Measurements from ENCODE around the gene PCDHGA5. TPM values are rescaled to one million over a fixed set of nuclear protein-coding genes. Genes with fewer than 3 reads are reported as not detected.
A peak's percentile ranks its signal among the peaks of the same experiment; 100 is the strongest.
"Not testable (repeated sequence)": the region's sequence is repeated elsewhere in the genome, so short reads cannot be mapped to it uniquely, and the experiment has no call there.

PCDHGA5 gene
- polyA plus RNA-seq (2013, experiment 1 of 2) = 0.06 TPM
- 0.07 TPM for polyA plus RNA-seq (2013, experiment 2 of 2)

- H2AFZ ChIP-seq (ENCODE audit: low read length) = no peak within 1 kb of the TSS
- H3K27me3 ChIP-seq (ENCODE audit: control insufficient read depth in 3 of 3, insufficient read depth in 3 of 3, low read depth in 1 of 3, low read length in 3 of 3) = no peaks in the 10 kb centered on the region
- H2BK120ac ChIP-seq (ENCODE audit: low read depth, low read length) = no peak within 1 kb of the TSS
- DNase-seq (ENCODE audit: low spot score) = no peak
- no peak within 1 kb of the TSS for H3K4me3 ChIP-seq (ENCODE audit: low read length in 2 of 2)
- H3K14ac ChIP-seq (ENCODE audit: low read length) = no peak within 1 kb of the TSS
- no peak within 1 kb of the TSS for H4K91ac ChIP-seq (ENCODE audit: low read depth, low read length, poor library complexity)
- H3K4me1 ChIP-seq (ENCODE audit: control insufficient read depth in 2 of 2, insufficient read depth in 1 of 2, low read depth in 1 of 2, low read length in 2 of 2) = no peaks in the 10 kb centered on the region
- no peak within 1 kb of the TSS for H3K18ac ChIP-seq (ENCODE audit: low read length)
- peaks cover 0 to 2% of the 10 kb centered on the region in 2 donors for H3K36me3 ChIP-seq (replicated peaks in 1 of 2; ENCODE audit: control insufficient read depth in 2 of 2, insufficient read depth in 2 of 2, low read length in 2 of 2)
- no peak within 1 kb of the TSS for H3K27ac ChIP-seq (replicated peaks; ENCODE audit: low read length)
- no peak within 1 kb of the TSS for H2BK5ac ChIP-seq (ENCODE audit: low read length)
- H4K8ac ChIP-seq (ENCODE audit: low read depth, low read length) = no peak within 1 kb of the TSS
- no peak within 1 kb of the TSS for H3K9ac ChIP-seq (ENCODE audit: low read depth, low read length, poor library complexity)
- H2AK5ac ChIP-seq (ENCODE audit: low read depth, low read length) = no peak within 1 kb of the TSS
- peaks cover 30 to 45% of the 10 kb centered on the region in 2 donors for H3K9me3 ChIP-seq (replicated peaks in 1 of 2; ENCODE audit: control insufficient read depth in 2 of 2, insufficient read depth in 1 of 2, low read depth in 1 of 2, low read length in 2 of 2)
- H3K23ac ChIP-seq (ENCODE audit: low read depth, low read length, poor library complexity) = no peak within 1 kb of the TSS
- peaks cover 2% of the 10 kb centered on the region for H3K79me1 ChIP-seq (ENCODE audit: low read depth, low read length)
- H3K4me2 ChIP-seq (ENCODE audit: insufficient read depth, low read length, poor library complexity, severe bottlenecking) = no peak within 1 kb of the TSS
- no peak within 1 kb of the TSS for H3K4ac ChIP-seq (ENCODE audit: low read length)
- WGBS, 2 donors (ENCODE audit: extremely low coverage in 2 of 2, insufficient read length in 2 of 2, insufficient replicate concordance in 1 of 2) = no CpG with 5 or more reads among the region's 34 CpGs
- no peak within 1 kb of the TSS for H2BK12ac ChIP-seq (ENCODE audit: low read length)
- no peak within 1 kb of the TSS for H2BK15ac ChIP-seq (ENCODE audit: low read length)
Measured at GRCh38 chr5:141363952-141364660, at the start of gene PCDHGA5. Gene PCDHGA5 (plus strand): TSS chr5:141364162. CDS start chr5:141364331, 169 bp downstream.

- H3K4me1 ChIP-seq (ENCODE audit: control insufficient read depth in 2 of 2, insufficient read depth in 1 of 2, low read depth in 1 of 2, low read length in 2 of 2); H4K91ac ChIP-seq (ENCODE audit: low read depth, low read length, poor library complexity): not testable (repeated sequence)
- H3K9me3 ChIP-seq (replicated peaks in 1 of 2; ENCODE audit: control insufficient read depth in 2 of 2, insufficient read depth in 1 of 2, low read depth in 1 of 2, low read length in 2 of 2) = peaks cover 22 to 78% of the 10 kb centered on the region in 2 donors
Measured at GRCh38 chr5:141316963-141317362, 47.0 kb upstream of the PCDHGA5 start.

GRCh38 chr5:141319202-141319601 lies 44.8 kb upstream of the PCDHGA5 start:
- Histone ChIP-seq H2AFZ (ENCODE audit: low read length) (no peak overlapping the region), H3K18ac (ENCODE audit: low read length) (no peak overlapping the region), H3K27ac (replicated peaks; ENCODE audit: low read length) (no peak overlapping the region)

More at GRCh38 chr5:141316963-141317362, 47.0 kb upstream of the PCDHGA5 start:
- H3K14ac ChIP-seq (ENCODE audit: low read length); H3K9ac ChIP-seq (ENCODE audit: low read depth, low read length, poor library complexity); H3K4ac ChIP-seq (ENCODE audit: low read length); DNase-seq (ENCODE audit: low spot score); H4K8ac ChIP-seq (ENCODE audit: low read depth, low read length); H3K18ac ChIP-seq (ENCODE audit: low read length); H2BK15ac ChIP-seq (ENCODE audit: low read length); H2BK12ac ChIP-seq (ENCODE audit: low read length); H2BK5ac ChIP-seq (ENCODE audit: low read length); H3K4me2 ChIP-seq (ENCODE audit: insufficient read depth, low read length, poor library complexity, severe bottlenecking); H2AFZ ChIP-seq (ENCODE audit: low read length); H3K79me1 ChIP-seq (ENCODE audit: low read depth, low read length); H3K27ac ChIP-seq (replicated peaks; ENCODE audit: low read length); H3K4me3 ChIP-seq (ENCODE audit: low read length in 2 of 2); H3K27me3 ChIP-seq (ENCODE audit: control insufficient read depth in 3 of 3, insufficient read depth in 3 of 3, low read depth in 1 of 3, low read length in 3 of 3); H2AK5ac ChIP-seq (ENCODE audit: low read depth, low read length); H2BK120ac ChIP-seq (ENCODE audit: low read depth, low read length); H3K23ac ChIP-seq (ENCODE audit: low read depth, low read length, poor library complexity): not testable (repeated sequence)
- WGBS, 2 donors (ENCODE audit: extremely low coverage in 2 of 2, insufficient read length in 2 of 2, insufficient replicate concordance in 1 of 2) = no CpG with 5 or more reads among the region's 4 CpGs
- H3K36me3 ChIP-seq (replicated peaks in 1 of 2; ENCODE audit: control insufficient read depth in 2 of 2, insufficient read depth in 2 of 2, low read length in 2 of 2) = peaks cover 16 to 60% of the 10 kb centered on the region in 2 donors

GRCh38 chr5:141319699-141320098 lies 44.3 kb upstream of the PCDHGA5 start:
- no peak overlapping the region for H4K91ac ChIP-seq (ENCODE audit: low read depth, low read length, poor library complexity)
- H4K8ac ChIP-seq (ENCODE audit: low read depth, low read length) = no peak overlapping the region
- DNase-seq (ENCODE audit: low spot score) = no peak
- H3K18ac ChIP-seq (ENCODE audit: low read length) = no peak overlapping the region
- no peak overlapping the region for H2AFZ ChIP-seq (ENCODE audit: low read length)
- H3K4me1 ChIP-seq (ENCODE audit: control insufficient read depth in 2 of 2, insufficient read depth in 1 of 2, low read depth in 1 of 2, low read length in 2 of 2) = peaks cover 0 to 1% of the 10 kb centered on the region in 2 donors
- H2BK15ac ChIP-seq (ENCODE audit: low read length) = no peak overlapping the region
- no peak overlapping the region for H2BK5ac ChIP-seq (ENCODE audit: low read length)
- no peak overlapping the region for H3K27ac ChIP-seq (replicated peaks; ENCODE audit: low read length)
- no peak overlapping the region for H3K4ac ChIP-seq (ENCODE audit: low read length)
- no peak overlapping the region for H3K9ac ChIP-seq (ENCODE audit: low read depth, low read length, poor library complexity)
- no peak overlapping the region for H2BK12ac ChIP-seq (ENCODE audit: low read length)
- H3K4me3 ChIP-seq (ENCODE audit: low read length in 2 of 2) = peak overlapping the region; percentile 41 to 64
- no peaks in the 10 kb centered on the region for H3K27me3 ChIP-seq (ENCODE audit: control insufficient read depth in 3 of 3, insufficient read depth in 3 of 3, low read depth in 1 of 3, low read length in 3 of 3)
- H3K9me3 ChIP-seq (replicated peaks in 1 of 2; ENCODE audit: control insufficient read depth in 2 of 2, insufficient read depth in 1 of 2, low read depth in 1 of 2, low read length in 2 of 2) = peaks cover 22 to 57% of the 10 kb centered on the region in 2 donors
- no peaks in the 10 kb centered on the region for H3K79me1 ChIP-seq (ENCODE audit: low read depth, low read length)
- H2BK120ac ChIP-seq (ENCODE audit: low read depth, low read length) = no peak overlapping the region
- WGBS, 2 donors (ENCODE audit: extremely low coverage in 2 of 2, insufficient read length in 2 of 2, insufficient replicate concordance in 1 of 2) = no CpG with 5 or more reads among the region's 5 CpGs
- H3K4me2 ChIP-seq (ENCODE audit: insufficient read depth, low read length, poor library complexity, severe bottlenecking) = peak overlapping the region; percentile 29
- no peak overlapping the region for H3K14ac ChIP-seq (ENCODE audit: low read length)
- peaks cover 16 to 47% of the 10 kb centered on the region in 2 donors for H3K36me3 ChIP-seq (replicated peaks in 1 of 2; ENCODE audit: control insufficient read depth in 2 of 2, insufficient read depth in 2 of 2, low read length in 2 of 2)
- no peak overlapping the region for H2AK5ac ChIP-seq (ENCODE audit: low read depth, low read length)
- no peak overlapping the region for H3K23ac ChIP-seq (ENCODE audit: low read depth, low read length, poor library complexity)

More at GRCh38 chr5:141319202-141319601, 44.8 kb upstream of the PCDHGA5 start:
- H2AK5ac ChIP-seq (ENCODE audit: low read depth, low read length) = no peak overlapping the region
- H4K91ac ChIP-seq (ENCODE audit: low read depth, low read length, poor library complexity) = no peak overlapping the region
- peaks cover 16 to 52% of the 10 kb centered on the region in 2 donors for H3K36me3 ChIP-seq (replicated peaks in 1 of 2; ENCODE audit: control insufficient read depth in 2 of 2, insufficient read depth in 2 of 2, low read length in 2 of 2)
- H3K4me3 ChIP-seq (ENCODE audit: low read length in 2 of 2) = peak overlapping the region in 1 of 2 donors; percentile 64
- no peak overlapping the region for H3K9ac ChIP-seq (ENCODE audit: low read depth, low read length, poor library complexity)
- peaks cover 22 to 61% of the 10 kb centered on the region in 2 donors for H3K9me3 ChIP-seq (replicated peaks in 1 of 2; ENCODE audit: control insufficient read depth in 2 of 2, insufficient read depth in 1 of 2, low read depth in 1 of 2, low read length in 2 of 2)
- no peak overlapping the region for H3K23ac ChIP-seq (ENCODE audit: low read depth, low read length, poor library complexity)
- WGBS, 2 donors (ENCODE audit: extremely low coverage in 2 of 2, insufficient read length in 2 of 2, insufficient replicate concordance in 1 of 2) = no CpG with 5 or more reads among the region's 6 CpGs
- no peak overlapping the region for H2BK12ac ChIP-seq (ENCODE audit: low read length)
- H3K14ac ChIP-seq (ENCODE audit: low read length) = no peak overlapping the region
- no peak overlapping the region for H2BK5ac ChIP-seq (ENCODE audit: low read length)
- H3K79me1 ChIP-seq (ENCODE audit: low read depth, low read length) = no peaks in the 10 kb centered on the region
- DNase-seq (ENCODE audit: low spot score) = no peak
- no peak overlapping the region for H4K8ac ChIP-seq (ENCODE audit: low read depth, low read length)
- no peak overlapping the region for H3K4me2 ChIP-seq (ENCODE audit: insufficient read depth, low read length, poor library complexity, severe bottlenecking)
- H2BK15ac ChIP-seq (ENCODE audit: low read length) = no peak overlapping the region
- H3K4ac ChIP-seq (ENCODE audit: low read length) = no peak overlapping the region
- no peaks in the 10 kb centered on the region for H3K27me3 ChIP-seq (ENCODE audit: control insufficient read depth in 3 of 3, insufficient read depth in 3 of 3, low read depth in 1 of 3, low read length in 3 of 3)
- H3K4me1 ChIP-seq (ENCODE audit: control insufficient read depth in 2 of 2, insufficient read depth in 1 of 2, low read depth in 1 of 2, low read length in 2 of 2) = peaks cover 0 to 1% of the 10 kb centered on the region in 2 donors
- no peak overlapping the region for H2BK120ac ChIP-seq (ENCODE audit: low read depth, low read length)

Data from neuronal stem cell (in vitro differentiated cells).